Lung (tissue), 12 donors: ENCODE measurements around the gene ZNF362. TPM values are rescaled to one million over a fixed set of nuclear protein-coding genes. Genes with fewer than 3 reads are reported as not detected.

Experiments
- ATAC-seq: fragments of 200-7000 bp; cut with Tn5 transposase; one replicate; pipeline ENCODE4 v1.9.1; 2020; ENCODE audit warnings: moderate number of reproducible peaks; ENCODE audit not compliant: insufficient read depth, low FRiP score
- DNase-seq, 3 donors: peaks; one replicate each; pipeline ENCODE4 v3.0.0-alpha.2; 2013 to 2017
- H3K27ac ChIP-seq, 2 donors: one replicate each; pipeline ENCODE4 v1.5.1; 2013; ENCODE audit warnings: mild to moderate bottlenecking in 2 of 2, moderate library complexity in 2 of 2, control low read depth in 1 of 2, inconsistent platforms in 1 of 2, low read depth in 1 of 2, low read length in 1 of 2
- H3K27me3 ChIP-seq, 3 donors: one replicate each; pipeline ENCODE4 v1.5.1; 2013; ENCODE audit warnings: low read length in 2 of 3; ENCODE audit not compliant: control insufficient read depth in 3 of 3, insufficient read depth in 3 of 3
- H3K36me3 ChIP-seq, 4 donors: one replicate each; pipeline ENCODE4 v1.5.1; 2013; ENCODE audit warnings: low read length in 4 of 4, mild to moderate bottlenecking in 1 of 4, moderate library complexity in 1 of 4; ENCODE audit not compliant: control insufficient read depth in 4 of 4, insufficient read depth in 4 of 4
- H3K4me1 ChIP-seq, 5 donors: one replicate each; pipeline ENCODE4 v1.5.1; 2013; ENCODE audit warnings: low read length in 5 of 5, mild to moderate bottlenecking in 2 of 5, moderate library complexity in 1 of 5; ENCODE audit not compliant: control insufficient read depth in 5 of 5, insufficient read depth in 5 of 5
- H3K4me3 ChIP-seq: one replicate; pipeline ENCODE4 v1.5.1; 2013; ENCODE audit warnings: mild to moderate bottlenecking, control low read depth, moderate library complexity
- H3K9ac ChIP-seq, 2 donors: one replicate each; pipeline ENCODE4 v1.5.1; 2013; ENCODE audit warnings: low read length in 2 of 2, control low read depth in 1 of 2; ENCODE audit not compliant: insufficient read depth in 1 of 2
- H3K9me3 ChIP-seq, 4 donors: one replicate each; pipeline ENCODE4 v1.5.1; 2013; ENCODE audit warnings: low read length in 3 of 4, mild to moderate bottlenecking in 1 of 4, moderate library complexity in 1 of 4; ENCODE audit not compliant: control insufficient read depth in 4 of 4, insufficient read depth in 3 of 4
- WGBS, 2 donors: extraction: QIAGEN DNeasy Blood & Tissue Kit; methylation state at CpG; one replicate each; pipeline ENCODE4 v1.1.7; 2013; 5-methylcytosine and 5-hydroxymethylcytosine counted together
- polyA plus RNA-seq, 2 donors: library from polyadenylated mRNA; stranded (reverse); fragments of 200-250 nt; gene quantifications; one replicate each; pipeline ENCODE4 v1.2.1, GENCODE V29; 2013
- total RNA-seq, 2 donors: library from RNA; depleted of rRNA in 1 of 2; stranded (reverse); fragments of >200 nt in 1 of 2; gene quantifications; one replicate each; pipeline ENCODE4 v1.2.1, GENCODE V29; 2014 to 2021
- TF ChIP-seq, protein P1 (sequence below): IDR thresholded peaks from 2 replicates; pipeline ENCODE4 v1.5.1; 2012; ENCODE audit warnings: mild to moderate bottlenecking; ENCODE audit errors: control extremely low read depth, extremely low read depth
- donor health status: control.
- donor health status: control.
- donor health status: Bipolar disorder and iron deficiency.
- donor health status: healthy.
- donor health status: DM: yes; HTN: yes; CAD: no.

The ZNF362 gene
- total and polyA plus RNA-seq, 4 donors = 10.2 to 35.0 (median 16.5) TPM

- Histone ChIP-seq H3K27ac (no peak overlapping the region), H3K27me3 (no peaks in the 10 kb centered on the region), H3K4me1 (peaks cover 0 to 7% (median 1%) of the 10 kb centered on the region in 5 donors), H3K4me3 (no peak overlapping the region), H3K9me3 (no peaks in the 10 kb centered on the region), H3K9ac (no peak overlapping the region), H3K36me3 (peaks cover 0 to 42% (median 27%) of the 10 kb centered on the region in 4 donors)
- WGBS, 2 donors = 87% methylated on average over 15 of the region's 15 CpGs
- no peak for DNase-seq
- no peak for ATAC-seq
- TF ChIP-seq, protein P1, sequence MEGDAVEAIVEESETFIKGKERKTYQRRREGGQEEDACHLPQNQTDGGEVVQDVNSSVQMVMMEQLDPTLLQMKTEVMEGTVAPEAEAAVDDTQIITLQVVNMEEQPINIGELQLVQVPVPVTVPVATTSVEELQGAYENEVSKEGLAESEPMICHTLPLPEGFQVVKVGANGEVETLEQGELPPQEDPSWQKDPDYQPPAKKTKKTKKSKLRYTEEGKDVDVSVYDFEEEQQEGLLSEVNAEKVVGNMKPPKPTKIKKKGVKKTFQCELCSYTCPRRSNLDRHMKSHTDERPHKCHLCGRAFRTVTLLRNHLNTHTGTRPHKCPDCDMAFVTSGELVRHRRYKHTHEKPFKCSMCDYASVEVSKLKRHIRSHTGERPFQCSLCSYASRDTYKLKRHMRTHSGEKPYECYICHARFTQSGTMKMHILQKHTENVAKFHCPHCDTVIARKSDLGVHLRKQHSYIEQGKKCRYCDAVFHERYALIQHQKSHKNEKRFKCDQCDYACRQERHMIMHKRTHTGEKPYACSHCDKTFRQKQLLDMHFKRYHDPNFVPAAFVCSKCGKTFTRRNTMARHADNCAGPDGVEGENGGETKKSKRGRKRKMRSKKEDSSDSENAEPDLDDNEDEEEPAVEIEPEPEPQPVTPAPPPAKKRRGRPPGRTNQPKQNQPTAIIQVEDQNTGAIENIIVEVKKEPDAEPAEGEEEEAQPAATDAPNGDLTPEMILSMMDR = no peak
Observed at GRCh38 chr1:33295023-33295422, 38.7 kb downstream of the ZNF362 start.

- no peak overlapping the region for H3K27ac ChIP-seq
- TF ChIP-seq, protein P1 = peak; percentile 94
- ATAC-seq = peak; percentile 74
Observed at GRCh38 chr1:33295450-33296081, 39.3 kb downstream of the ZNF362 start.

DNA sequence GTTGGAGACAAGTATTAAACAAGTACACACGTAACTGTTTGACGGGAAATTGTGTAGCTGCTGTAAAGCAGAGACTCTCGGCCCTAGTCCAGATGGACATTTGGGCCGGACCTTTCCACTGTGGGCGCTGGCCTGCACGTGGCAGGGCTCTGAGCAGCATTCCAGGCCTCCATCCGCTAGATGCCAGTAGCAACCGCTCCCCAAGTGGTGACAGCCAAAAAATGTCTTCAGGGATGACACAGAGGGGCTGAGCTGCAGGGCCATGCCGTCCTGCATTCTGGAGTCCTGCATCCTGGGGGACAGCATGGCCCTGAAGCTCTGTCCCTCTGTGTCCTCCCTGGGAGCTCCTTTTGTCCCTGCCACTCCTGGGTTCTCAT is 39.8 kb downstream of the ZNF362 start:
- H3K4me3 ChIP-seq = no peak overlapping the region
- H3K4me1 ChIP-seq = peaks cover 1 to 15% (median 8%) of the 10 kb centered on the region in 5 donors
- no peak for ATAC-seq
- no peak overlapping the region for H3K9ac ChIP-seq
- TF ChIP-seq, protein P1 = no peak
- H3K27ac ChIP-seq = no peak overlapping the region
- WGBS, 2 donors = 90 to 91% methylated on average over 9 of the region's 9 CpGs
- no peaks in the 10 kb centered on the region for H3K9me3 ChIP-seq
- no peak for DNase-seq
- peaks cover 0 to 42% (median 27%) of the 10 kb centered on the region in 4 donors for H3K36me3 ChIP-seq
- no peaks in the 10 kb centered on the region for H3K27me3 ChIP-seq

More at GRCh38 chr1:33295450-33296081, 39.3 kb downstream of the ZNF362 start:
- no peaks in the 10 kb centered on the region for H3K9me3 ChIP-seq
- H3K27me3 ChIP-seq = no peaks in the 10 kb centered on the region
- peaks cover 0 to 10% (median 7%) of the 10 kb centered on the region in 5 donors for H3K4me1 ChIP-seq
- DNase-seq = peak; percentile 87 to 90 (median 87)
- no peak overlapping the region for H3K4me3 ChIP-seq
- no peak overlapping the region for H3K9ac ChIP-seq
- H3K36me3 ChIP-seq = peaks cover 0 to 42% (median 27%) of the 10 kb centered on the region in 4 donors
- 38 to 51% methylated on average over 12 of the region's 12 CpGs for WGBS, 2 donors
